K562 (cell line): ENCODE results near the gene DBET. TPM values are rescaled to one million over a fixed set of nuclear protein-coding genes. Genes with fewer than 3 reads are reported as not detected.
A peak's percentile ranks its signal among the peaks of the same experiment; 100 is the strongest.

ENCODE experiments used
- ATAC-seq: fragments of 200-7000 bp; cut with Tn5 transposase; 3 replicates; pipeline ENCODE4 v1.9.1; 2020; ENCODE audit warnings: moderate library complexity
- BruUV-seq: library from RNA; stranded (reverse); fragments of 400-500 nt; replicated peaks from 2 replicates; lab custom pipeline; 2021; lab: Mats Ljungman, UMichigan
- CTCF ChIA-PET: fragments of 300-600 bp; formaldehyde crosslinking; extraction: SDS; loops from one replicate; lab custom pipeline; 2021; ENCODE audit warnings: low intra/inter-chr PET ratio; lab: Yijun Ruan, JAX
- POLR2A ChIA-PET: fragments of 300-600, 350-650 bp; sonication (Branson Sonifier 250); formaldehyde crosslinking; extraction: SDS; loops from one replicate; lab custom pipeline; 2021; ENCODE audit warnings: antibody characterized with exemption, inconsistent platforms; lab: Yijun Ruan, JAX
- DNase-seq, 4 experiments: peaks; one replicate each; pipeline versions ENCODE4 v3.0.0 to v3.0.0-alpha.2; 2011 to 2018; ENCODE audit warnings: low spot score in 3 of 4, mixed read lengths in 3 of 4; ENCODE audit errors: extremely low read depth in 1 of 4
- FAIRE-seq: peaks from 2 replicates; lab custom pipeline; 2011; peaks lifted over from hg19 to GRCh38; lab: Jason Lieb, UNC
- H2AFZ ChIP-seq: 2 replicates; pipeline ENCODE4 v1.6.0; 2011; ENCODE audit warnings: low read depth, low read length, control low read depth, inconsistent platforms
- H3K27ac ChIP-seq: fragments of 200-600 bp; 3 replicates; pipeline ENCODE4 v1.8.0; 2011; ENCODE audit warnings: low read depth, mild to moderate bottlenecking, control low read depth, inconsistent platforms, low read length, moderate library complexity, mixed read lengths; ENCODE audit errors: extremely low read depth
- H3K27me3 ChIP-seq, 2 experiments: fragments of 300-600 bp in 1 of 2; 2 replicates in 1 of 2; 3 replicates in 1 of 2; pipeline versions ENCODE4 v1.6.0 to v1.8.0; 2011; ENCODE audit warnings: inconsistent platforms in 2 of 2, low read length in 2 of 2, mild to moderate bottlenecking in 1 of 2, mixed read lengths in 1 of 2, moderate library complexity in 1 of 2; ENCODE audit not compliant: control insufficient read depth in 2 of 2, insufficient read depth in 2 of 2
- H3K36me3 ChIP-seq: fragments of 300-600 bp; 3 replicates; pipeline ENCODE4 v1.8.0; 2011; ENCODE audit warnings: mild to moderate bottlenecking, low read length, inconsistent platforms; ENCODE audit not compliant: control insufficient read depth, insufficient read depth
- H3K4me1 ChIP-seq, 2 experiments: fragments of 200-600 bp in 1 of 2; replicated peaks in 1 of 2; 2 replicates in 1 of 2; 3 replicates in 1 of 2; pipeline versions ENCODE4 v1.5.1 to v1.8.0; 2011; ENCODE audit warnings: inconsistent platforms in 2 of 2, low read length in 2 of 2, mild to moderate bottlenecking in 1 of 2, mixed read lengths in 1 of 2, moderate library complexity in 1 of 2; ENCODE audit not compliant: control insufficient read depth in 2 of 2, insufficient read depth in 2 of 2
- H3K4me2 ChIP-seq: 2 replicates; pipeline ENCODE4 v1.6.1; 2011; ENCODE audit warnings: low read length, control low read depth, inconsistent platforms, mixed read lengths; ENCODE audit not compliant: insufficient read depth
- H3K4me3 ChIP-seq: fragments of 200-600 bp; sonication (generic), shearing (Covaris generic); 2 replicates; pipeline ENCODE4 v1.5.1; 2016; ENCODE audit warnings: control low read depth, inconsistent platforms
- H3K79me2 ChIP-seq: fragments of 200-600 bp; 3 replicates; pipeline ENCODE4 v1.8.0; 2011; ENCODE audit warnings: low read length, inconsistent platforms; ENCODE audit not compliant: control insufficient read depth, insufficient read depth
- H3K9ac ChIP-seq, 2 experiments: 2 replicates each; pipeline versions ENCODE4 v1.6.0 to v1.6.1; 2011; ENCODE audit warnings: low read depth in 2 of 2, low read length in 2 of 2, control low read depth in 1 of 2, inconsistent platforms in 1 of 2, mild to moderate bottlenecking in 1 of 2, mixed read lengths in 1 of 2; ENCODE audit not compliant: insufficient read depth in 1 of 2
- H3K9me1 ChIP-seq: one replicate; pipeline ENCODE4 v1.6.0; 2011; ENCODE audit warnings: inconsistent platforms, mild to moderate bottlenecking, low read length, moderate library complexity; ENCODE audit not compliant: control insufficient read depth, insufficient read depth
- H3K9me3 ChIP-seq: replicated peaks from 2 replicates; pipeline ENCODE4 v1.5.1; 2011; ENCODE audit warnings: low read depth, low read length, inconsistent platforms; ENCODE audit not compliant: control insufficient read depth, insufficient read depth
- H4K20me1 ChIP-seq: replicated peaks from 2 replicates; pipeline ENCODE4 v1.6.1; 2011; ENCODE audit warnings: low read length, inconsistent platforms, mixed read lengths; ENCODE audit not compliant: control insufficient read depth, insufficient read depth
- GATA2 ChIP-seq: sonication (generic); formaldehyde crosslinking; IDR thresholded peaks from 2 replicates; pipeline ENCODE4 v1.4.0; 2020; ENCODE audit warnings: mild to moderate bottlenecking, missing genetic modification reagents
- WGBS: fragments of 100-300 bp; shearing (Covaris generic); methylation state at CpG from one replicate; pipeline ENCODE4 v1.1.6; 2016; ENCODE audit warnings: low coverage, mixed read lengths; ENCODE audit not compliant: insufficient coverage; ENCODE audit errors: missing lambda C conversion rate; 5-methylcytosine and 5-hydroxymethylcytosine counted together
- in situ Hi-C: fragments of 300-500 bp; cut with MboI; formaldehyde crosslinking; loops from 4 replicates; pipeline ENCODE4 v1.15.0; 2018; ENCODE audit warnings: inconsistent platforms, mixed read lengths
- intact Hi-C: fragments of 100-400 bp; cut with micrococcal nuclease; formaldehyde crosslinking; loops from 2 replicates; pipeline ENCODE4 v1.14.2; 2022
- polyA plus RNA-seq, 8 experiments: library from polyadenylated mRNA; depleted of rRNA in 4 of 8; stranded (reverse) in 5 of 8; unstranded in 3 of 8; fragments of >200 nt; fragmentation: Nextera tagmentation in 2 of 8; fragmentation: Illumina TruSeq in 1 of 8; extraction: Ambion mirVana in 2 of 8; extraction: Trizol in 1 of 8; gene quantifications; 2 replicates each; pipeline versions ENCODE4 v1.2.1 to v1.2.3, GENCODE V29; 2011 to 2014; ENCODE audit warnings: inconsistent platforms in 1 of 8, missing spikeins in 1 of 8
- total RNA-seq, 7 experiments: library from RNA; depleted of rRNA in 6 of 7; stranded (reverse); fragments of >200 nt in 6 of 7; fragmentation: Illumina TruSeq in 2 of 7; extraction: Trizol in 2 of 7; gene quantifications; 2 replicates each; pipeline versions ENCODE4 v1.2.1 to v1.2.3, GENCODE V29; 2011 to 2021; ENCODE audit warnings: low replicate concordance in 1 of 7
- TF ChIP-seq, protein P1 (sequence below): sonication (generic); formaldehyde crosslinking; IDR thresholded peaks from 2 replicates; pipeline ENCODE4 v1.8.1; 2023; ENCODE audit warnings: mild to moderate bottlenecking, missing genetic modification reagents

DBET gene
- total and polyA plus RNA-seq, 9 of the 15 experiments (the other 6 are each of a cell fraction or from before 2014, with no cell fraction given), result not detected

DNA sequence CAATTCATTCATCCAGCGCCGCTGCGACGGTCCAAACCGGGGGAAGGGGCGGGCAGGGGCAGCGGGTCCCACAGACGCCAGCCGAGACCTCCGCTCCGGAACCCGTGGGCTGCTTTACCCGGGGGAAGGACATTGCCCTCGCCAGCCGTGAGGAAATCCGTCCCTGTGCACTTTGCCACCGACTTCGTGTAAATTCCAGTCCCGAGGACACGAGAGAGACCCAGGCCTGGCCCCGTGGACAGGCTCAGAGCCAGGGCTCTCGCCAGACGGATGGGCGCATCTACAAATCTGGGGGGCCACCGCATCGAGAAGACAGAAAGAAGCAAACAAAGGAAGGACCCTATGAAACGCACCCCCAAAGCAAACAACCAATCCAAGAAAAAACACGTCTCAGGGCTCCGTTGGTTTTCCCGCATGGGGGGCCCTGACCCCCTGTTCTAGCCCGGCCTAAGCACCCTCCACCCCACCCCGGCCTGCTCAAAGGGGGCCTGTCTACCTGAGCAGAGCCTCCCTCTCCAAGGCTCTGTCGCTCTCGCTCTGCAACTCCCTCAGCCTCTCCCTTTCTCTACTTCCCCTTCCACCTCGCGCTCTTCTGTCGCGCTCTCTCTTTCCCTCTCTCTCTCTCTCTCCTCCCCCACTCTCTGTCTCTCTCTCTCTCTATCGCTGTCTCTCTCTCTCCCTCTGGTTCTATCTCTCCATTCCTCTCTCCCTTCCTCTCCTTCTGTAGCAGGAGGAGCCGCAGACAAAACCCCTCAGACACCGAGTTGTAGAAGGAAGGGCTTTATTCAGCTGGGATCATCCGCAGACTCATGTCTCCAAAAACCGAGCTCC lies 48.5 kb upstream of the DBET start:
- peaks cover 0 to 18% of the 10 kb centered on the region in 2 experiments; a peak in 2 of 5 replicates for H3K4me1 ChIP-seq
- no peak for ATAC-seq
- in situ Hi-C loops (no loop called here), intact Hi-C loops (no loop called here)
- H3K4me3 ChIP-seq, result peak overlapping the region; percentile 35; the same call in 1 of the 2 replicates
- ChIA-PET POLR2A (no interaction called here), CTCF (no interaction called here)
- no peaks in the 10 kb centered on the region for H4K20me1 ChIP-seq
- no peak overlapping the region for H3K27ac ChIP-seq
- no peak for TF ChIP-seq GATA2 (CRISPR knock-in tag)
- TF ChIP-seq, protein P1, sequence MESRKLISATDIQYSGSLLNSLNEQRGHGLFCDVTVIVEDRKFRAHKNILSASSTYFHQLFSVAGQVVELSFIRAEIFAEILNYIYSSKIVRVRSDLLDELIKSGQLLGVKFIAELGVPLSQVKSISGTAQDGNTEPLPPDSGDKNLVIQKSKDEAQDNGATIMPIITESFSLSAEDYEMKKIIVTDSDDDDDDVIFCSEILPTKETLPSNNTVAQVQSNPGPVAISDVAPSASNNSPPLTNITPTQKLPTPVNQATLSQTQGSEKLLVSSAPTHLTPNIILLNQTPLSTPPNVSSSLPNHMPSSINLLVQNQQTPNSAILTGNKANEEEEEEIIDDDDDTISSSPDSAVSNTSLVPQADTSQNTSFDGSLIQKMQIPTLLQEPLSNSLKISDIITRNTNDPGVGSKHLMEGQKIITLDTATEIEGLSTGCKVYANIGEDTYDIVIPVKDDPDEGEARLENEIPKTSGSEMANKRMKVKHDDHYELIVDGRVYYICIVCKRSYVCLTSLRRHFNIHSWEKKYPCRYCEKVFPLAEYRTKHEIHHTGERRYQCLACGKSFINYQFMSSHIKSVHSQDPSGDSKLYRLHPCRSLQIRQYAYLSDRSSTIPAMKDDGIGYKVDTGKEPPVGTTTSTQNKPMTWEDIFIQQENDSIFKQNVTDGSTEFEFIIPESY (CRISPR knock-in tag), result peak; percentile 49; the same call in 1 of the 2 replicates
- no peaks in the 10 kb centered on the region for H3K36me3 ChIP-seq
- 19% methylated on average over 23 of the region's 43 CpGs for WGBS
- BruUV-seq, result TSS peak; percentile 60
- no peaks in the 10 kb centered on the region for H3K9me3 ChIP-seq
- H3K79me2 ChIP-seq, result no peaks in the 10 kb centered on the region
- peaks cover 0 to 22% of the 10 kb centered on the region in 2 experiments; a peak in 3 of 5 replicates for H3K27me3 ChIP-seq
- peak overlapping the region in 1 of 2 experiments; percentile 41; a peak in 1 of 4 replicates for H3K9ac ChIP-seq
- FAIRE-seq, result no peak
- no peaks in the 10 kb centered on the region for H3K9me1 ChIP-seq
- H2AFZ ChIP-seq, result no peak overlapping the region
- peak overlapping the region; percentile 37; the same call in 1 of the 2 replicates for H3K4me2 ChIP-seq
- DNase-seq, result no peak
